ENCODE data around the gene HIVEP3. TPM values are rescaled to one million over a fixed set of nuclear protein-coding genes. Genes with fewer than 3 reads are reported as not detected.

The HIVEP3 gene
- total and polyA plus RNA-seq, 2 donors (not counting 1 experiment from before 2014, with no cell fraction given) = 2.0 to 5.1 TPM

DNA sequence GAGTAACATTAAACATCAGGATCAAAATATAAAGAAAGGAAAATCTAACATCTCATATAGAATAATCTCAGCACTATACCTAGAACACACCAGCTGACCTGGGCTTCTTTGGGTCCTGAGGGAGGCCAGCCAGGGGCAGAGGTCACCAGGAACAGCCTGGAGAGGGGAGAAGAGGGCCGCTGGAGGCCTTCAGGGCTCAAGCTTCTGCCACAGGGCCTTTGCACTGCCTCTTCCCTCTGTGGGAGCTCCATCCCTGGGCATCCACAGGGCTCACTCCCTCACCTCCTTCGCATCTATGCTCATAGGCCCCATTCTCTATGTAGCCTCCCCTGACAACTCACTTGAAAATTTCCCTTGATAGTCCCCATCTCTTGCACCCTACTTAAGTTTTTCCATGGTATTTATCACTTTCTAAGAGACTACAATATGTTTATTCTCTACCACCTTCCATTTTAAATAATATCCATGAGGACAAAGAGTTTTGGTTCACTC, 73.9 kb downstream of the HIVEP3 start:
- Histone ChIP-seq H2AFZ (ENCODE audit: insufficient read depth, low read depth, low read length, poor library complexity, severe bottlenecking) (no peak overlapping the region), H3K4me3 (ENCODE audit: control extremely low read depth in 1 of 5, extremely low read depth in 1 of 5, insufficient read depth in 1 of 5, low read depth in 2 of 5, low read length in 4 of 5) (no peak overlapping the region), H4K20me1 (ENCODE audit: control insufficient read depth, insufficient read depth, low read length, poor library complexity, severe bottlenecking) (no peaks in the 10 kb centered on the region), H3K27ac (ENCODE audit: low read length in 2 of 2) (no peak overlapping the region), H3K9me3 (ENCODE audit: control extremely low read depth in 1 of 3, control insufficient read depth in 2 of 3, insufficient read depth in 1 of 3, low read length in 2 of 3) (peaks cover 0 to 2% (median 0%) of the 10 kb centered on the region in 3 donors), H3K9ac (ENCODE audit: low read length) (no peak overlapping the region), H3K36me3 (replicated peaks in 1 of 2; ENCODE audit: control extremely low read depth in 1 of 2, control insufficient read depth in 1 of 2, extremely low read depth in 1 of 2, insufficient read depth in 2 of 2, low read length in 1 of 2) (no peaks in the 10 kb centered on the region), H3K4me1 (ENCODE audit: control insufficient read depth in 2 of 2, insufficient read depth in 2 of 2, low read length in 2 of 2) (no peaks in the 10 kb centered on the region), H3K27me3 (replicated peaks in 1 of 4; ENCODE audit: control extremely low read depth in 1 of 4, control insufficient read depth in 3 of 4, insufficient read depth in 4 of 4, low read length in 3 of 4) (no peaks in the 10 kb centered on the region), H3K79me2 (ENCODE audit: control insufficient read depth, insufficient read depth, low read length) (no peaks in the 10 kb centered on the region), H3K4me2 (replicated peaks; ENCODE audit: low read depth, low read length, poor library complexity, severe bottlenecking) (no peak overlapping the region)
- H3K4me1 Mint-ChIP-seq = peaks cover 4% of the 10 kb centered on the region
- TF ChIP-seq EZH2 (IDR thresholded peaks at IDR 0.05; ENCODE audit: borderline replicate concordance, insufficient read depth, low read depth, low read length, poor library complexity, severe bottlenecking) = no peak
- TF ChIP-seq CTCF (IDR thresholded peaks at IDR 0.05) = no peak
- ATAC-seq (ENCODE audit: low read depth) (no peak), DNase-seq (no peak)
- H3K27me3 Mint-ChIP-seq = peaks cover 3% of the 10 kb centered on the region
- CTCF ChIA-PET = no interaction called here
- no peaks in the 10 kb centered on the region for H3K9me3 Mint-ChIP-seq (ENCODE audit: insufficient read depth)
- no peak overlapping the region for H3K27ac Mint-ChIP-seq
- no peak overlapping the region for H3K4me3 Mint-ChIP-seq
- POLR2A ChIA-PET = no interaction called here
- WGBS (ENCODE audit: insufficient coverage) = 100% methylated on average over 1 of the region's 2 CpGs
- intact Hi-C loops (cut with micrococcal nuclease) = no loop called here

- Histone ChIP-seq H3K4me2 (replicated peaks; ENCODE audit: low read depth, low read length, poor library complexity, severe bottlenecking) (no peak overlapping the region), H3K9ac (ENCODE audit: low read length) (no peak overlapping the region), H3K27me3 (replicated peaks in 1 of 4; ENCODE audit: control extremely low read depth in 1 of 4, control insufficient read depth in 3 of 4, insufficient read depth in 4 of 4, low read length in 3 of 4) (no peaks in the 10 kb centered on the region), H4K20me1 (ENCODE audit: control insufficient read depth, insufficient read depth, low read length, poor library complexity, severe bottlenecking) (no peaks in the 10 kb centered on the region), H3K79me2 (ENCODE audit: control insufficient read depth, insufficient read depth, low read length) (no peaks in the 10 kb centered on the region), H3K4me3 (ENCODE audit: control extremely low read depth in 1 of 5, extremely low read depth in 1 of 5, insufficient read depth in 1 of 5, low read depth in 2 of 5, low read length in 4 of 5) (no peak overlapping the region), H3K36me3 (replicated peaks in 1 of 2; ENCODE audit: control extremely low read depth in 1 of 2, control insufficient read depth in 1 of 2, extremely low read depth in 1 of 2, insufficient read depth in 2 of 2, low read length in 1 of 2) (no peaks in the 10 kb centered on the region), H3K4me1 (ENCODE audit: control insufficient read depth in 2 of 2, insufficient read depth in 2 of 2, low read length in 2 of 2) (no peaks in the 10 kb centered on the region), H3K9me3 (ENCODE audit: control extremely low read depth in 1 of 3, control insufficient read depth in 2 of 3, insufficient read depth in 1 of 3, low read length in 2 of 3) (peaks cover 0 to 2% (median 0%) of the 10 kb centered on the region in 3 donors), H3K27ac (ENCODE audit: low read length in 2 of 2) (no peak overlapping the region), H2AFZ (ENCODE audit: insufficient read depth, low read depth, low read length, poor library complexity, severe bottlenecking) (no peak overlapping the region)
- Mint-ChIP-seq H3K4me1 (peaks cover 4% of the 10 kb centered on the region), H3K27me3 (peaks cover 3% of the 10 kb centered on the region), H3K9me3 (ENCODE audit: insufficient read depth) (no peaks in the 10 kb centered on the region), H3K27ac (no peak overlapping the region), H3K4me3 (no peak overlapping the region)
- ChIA-PET CTCF (no interaction called here), POLR2A (no interaction called here)
- WGBS (ENCODE audit: insufficient coverage) = 86% methylated on average over 1 of the region's 8 CpGs
- DNase-seq (no peak), ATAC-seq (ENCODE audit: low read depth) (no peak)
- intact Hi-C loops (cut with micrococcal nuclease) = no loop called here
- TF ChIP-seq CTCF (IDR thresholded peaks at IDR 0.05) (no peak), EZH2 (IDR thresholded peaks at IDR 0.05; ENCODE audit: borderline replicate concordance, insufficient read depth, low read depth, low read length, poor library complexity, severe bottlenecking) (no peak)
These were observed 74.5 kb downstream of the HIVEP3 start for GRCh38 chr1:41844255-41844654.
